ENCODE measurements around the gene MED28.

Gene MED28

GRCh38 chr4:17636696-17637622 is 22.5 kb downstream of the MED28 start:
- H3K27ac ChIP-seq (ENCODE audit: low read depth, low read length): no peak overlapping the region
- peaks cover 4 to 42% (median 26%) of the 10 kb centered on the region in 5 donors for H3K36me3 ChIP-seq (ENCODE audit: control insufficient read depth in 5 of 5, insufficient read depth in 5 of 5, low read length in 5 of 5)
- H3K9ac ChIP-seq (ENCODE audit: low read length in 5 of 5): no peak overlapping the region

GRCh38 chr4:17639136-17639535 is 24.7 kb downstream of the MED28 start:
- H3K9ac ChIP-seq (ENCODE audit: low read length in 5 of 5): no peak overlapping the region
- peaks cover 0 to 20% (median 6%) of the 10 kb centered on the region in 5 donors for H3K36me3 ChIP-seq (ENCODE audit: control insufficient read depth in 5 of 5, insufficient read depth in 5 of 5, low read length in 5 of 5)
- H3K9me3 ChIP-seq (ENCODE audit: control insufficient read depth in 5 of 5, low read length in 5 of 5): peaks cover 0 to 11% (median 0%) of the 10 kb centered on the region in 5 donors
- no peaks in the 10 kb centered on the region for H3K27me3 ChIP-seq (ENCODE audit: control insufficient read depth in 5 of 5, insufficient read depth in 4 of 5, low read length in 5 of 5)
- H3K4me1 ChIP-seq (ENCODE audit: control insufficient read depth in 5 of 5, insufficient read depth in 5 of 5, low read length in 5 of 5): no peaks in the 10 kb centered on the region
- no peak overlapping the region for H3K27ac ChIP-seq (ENCODE audit: low read depth, low read length)
- no peak overlapping the region for H3K4me3 ChIP-seq (ENCODE audit: low read depth in 1 of 5, low read length in 5 of 5)

More at GRCh38 chr4:17636696-17637622, 22.5 kb downstream of the MED28 start:
- Histone ChIP-seq H3K4me1 (ENCODE audit: control insufficient read depth in 5 of 5, insufficient read depth in 5 of 5, low read length in 5 of 5) (no peaks in the 10 kb centered on the region), H3K27me3 (ENCODE audit: control insufficient read depth in 5 of 5, insufficient read depth in 4 of 5, low read length in 5 of 5) (no peaks in the 10 kb centered on the region), H3K4me3 (ENCODE audit: low read depth in 1 of 5, low read length in 5 of 5) (no peak overlapping the region), H3K9me3 (ENCODE audit: control insufficient read depth in 5 of 5, low read length in 5 of 5) (no peaks in the 10 kb centered on the region)

- Histone ChIP-seq H3K9ac (ENCODE audit: low read length in 5 of 5) (no peak overlapping the region), H3K4me3 (ENCODE audit: low read depth in 1 of 5, low read length in 5 of 5) (no peak overlapping the region), H3K36me3 (ENCODE audit: control insufficient read depth in 5 of 5, insufficient read depth in 5 of 5, low read length in 5 of 5) (peaks cover 0 to 5% (median 0%) of the 10 kb centered on the region in 5 donors), H3K27me3 (ENCODE audit: control insufficient read depth in 5 of 5, insufficient read depth in 4 of 5, low read length in 5 of 5) (no peaks in the 10 kb centered on the region), H3K9me3 (ENCODE audit: control insufficient read depth in 5 of 5, low read length in 5 of 5) (peaks cover 0 to 11% (median 0%) of the 10 kb centered on the region in 5 donors), H3K4me1 (ENCODE audit: control insufficient read depth in 5 of 5, insufficient read depth in 5 of 5, low read length in 5 of 5) (no peaks in the 10 kb centered on the region), H3K27ac (ENCODE audit: low read depth, low read length) (no peak overlapping the region)
Observed at GRCh38 chr4:17642398-17642783, 27.9 kb downstream of the MED28 start.

GRCh38 chr4:17646693-17647092 is 32.3 kb downstream of the MED28 start:
- H3K4me1 ChIP-seq (ENCODE audit: control insufficient read depth in 5 of 5, insufficient read depth in 5 of 5, low read length in 5 of 5): peaks cover 0 to 4% (median 0%) of the 10 kb centered on the region in 5 donors
- H3K27me3 ChIP-seq (ENCODE audit: control insufficient read depth in 5 of 5, insufficient read depth in 4 of 5, low read length in 5 of 5): no peaks in the 10 kb centered on the region
- H3K9ac ChIP-seq (ENCODE audit: low read length in 5 of 5): no peak overlapping the region
- no peak overlapping the region for H3K27ac ChIP-seq (ENCODE audit: low read depth, low read length)
- no peak overlapping the region for H3K4me3 ChIP-seq (ENCODE audit: low read depth in 1 of 5, low read length in 5 of 5)
- H3K36me3 ChIP-seq (ENCODE audit: control insufficient read depth in 5 of 5, insufficient read depth in 5 of 5, low read length in 5 of 5): no peaks in the 10 kb centered on the region
- H3K9me3 ChIP-seq (ENCODE audit: control insufficient read depth in 5 of 5, low read length in 5 of 5): peaks cover 0 to 11% (median 0%) of the 10 kb centered on the region in 5 donors

DNA sequence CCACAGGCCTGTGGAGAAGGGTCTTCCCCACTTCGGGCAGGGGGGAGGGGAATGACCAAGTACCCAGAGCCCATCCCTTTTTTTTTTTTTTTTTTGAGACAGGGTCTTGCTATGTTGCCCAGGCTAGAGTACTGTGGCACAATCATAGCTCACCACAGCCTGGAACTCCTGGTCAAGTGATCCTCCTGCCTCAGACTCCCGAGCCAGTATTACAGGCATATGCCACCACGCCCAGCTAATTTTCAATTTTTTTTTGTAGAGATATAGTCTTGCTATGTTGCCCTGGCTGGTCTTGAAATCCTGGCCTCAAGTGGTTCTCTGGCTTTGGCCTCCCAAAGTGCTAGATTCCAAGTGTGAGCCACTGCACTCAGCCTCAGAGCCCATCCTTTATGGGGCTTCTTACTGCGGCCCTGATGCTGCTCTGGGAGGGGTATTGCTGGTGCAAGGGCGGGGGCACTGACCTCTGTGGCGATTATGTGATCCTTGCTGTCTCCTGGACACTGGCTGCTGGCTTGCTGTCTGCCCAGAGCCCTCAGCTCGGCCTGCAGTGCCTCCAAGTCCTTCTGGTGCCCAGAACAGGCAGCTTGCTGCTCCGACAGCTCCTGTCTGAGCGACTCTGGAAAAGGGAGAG is 32.9 kb downstream of the MED28 start:
- H3K4me1 ChIP-seq (ENCODE audit: control insufficient read depth in 5 of 5, insufficient read depth in 5 of 5, low read length in 5 of 5): peaks cover 0 to 4% (median 0%) of the 10 kb centered on the region in 5 donors
- no peaks in the 10 kb centered on the region for H3K27me3 ChIP-seq (ENCODE audit: control insufficient read depth in 5 of 5, insufficient read depth in 4 of 5, low read length in 5 of 5)

GRCh38 chr4:17647927-17648326 is 33.5 kb downstream of the MED28 start:
- Histone ChIP-seq H3K4me1 (ENCODE audit: control insufficient read depth in 5 of 5, insufficient read depth in 5 of 5, low read length in 5 of 5) (peaks cover 0 to 4% (median 0%) of the 10 kb centered on the region in 5 donors), H3K27me3 (ENCODE audit: control insufficient read depth in 5 of 5, insufficient read depth in 4 of 5, low read length in 5 of 5) (no peaks in the 10 kb centered on the region), H3K4me3 (ENCODE audit: low read depth in 1 of 5, low read length in 5 of 5) (no peak overlapping the region), H3K9me3 (ENCODE audit: control insufficient read depth in 5 of 5, low read length in 5 of 5) (peaks cover 0 to 3% (median 1%) of the 10 kb centered on the region in 5 donors), H3K27ac (ENCODE audit: low read depth, low read length) (no peak overlapping the region), H3K36me3 (ENCODE audit: control insufficient read depth in 5 of 5, insufficient read depth in 5 of 5, low read length in 5 of 5) (no peaks in the 10 kb centered on the region), H3K9ac (ENCODE audit: low read length in 5 of 5) (no peak overlapping the region)

More for the DNA sequence above, 32.9 kb downstream of the MED28 start:
- H3K36me3 ChIP-seq (ENCODE audit: control insufficient read depth in 5 of 5, insufficient read depth in 5 of 5, low read length in 5 of 5): no peaks in the 10 kb centered on the region
- H3K9me3 ChIP-seq (ENCODE audit: control insufficient read depth in 5 of 5, low read length in 5 of 5): peaks cover 0 to 8% (median 0%) of the 10 kb centered on the region in 5 donors
- no peak overlapping the region for H3K27ac ChIP-seq (ENCODE audit: low read depth, low read length)
- H3K4me3 ChIP-seq (ENCODE audit: low read depth in 1 of 5, low read length in 5 of 5): no peak overlapping the region
- no peak overlapping the region for H3K9ac ChIP-seq (ENCODE audit: low read length in 5 of 5)

DNA sequence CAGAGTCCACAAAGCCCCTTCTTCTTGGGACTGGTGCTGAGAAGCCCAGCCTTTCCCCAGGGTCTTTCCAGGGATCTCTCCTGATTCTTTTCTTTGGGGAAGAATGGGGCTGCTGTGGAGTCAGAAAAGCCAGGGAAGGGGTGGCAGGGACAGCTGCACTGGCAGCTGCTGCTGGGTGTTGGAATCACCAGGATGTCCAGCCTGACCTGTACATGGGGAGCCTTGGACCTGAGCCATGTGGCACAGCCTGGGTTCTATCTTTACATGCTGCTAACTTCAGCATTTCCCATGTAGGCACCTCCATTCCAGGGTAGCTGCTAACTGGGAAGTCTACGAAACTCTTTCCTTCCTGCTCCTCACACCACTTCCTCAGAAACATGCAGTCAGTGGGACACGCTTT is 36.0 kb downstream of the MED28 start:
- Histone ChIP-seq H3K4me3 (ENCODE audit: low read depth in 1 of 5, low read length in 5 of 5) (no peak overlapping the region), H3K9ac (ENCODE audit: low read length in 5 of 5) (no peak overlapping the region), H3K36me3 (ENCODE audit: control insufficient read depth in 5 of 5, insufficient read depth in 5 of 5, low read length in 5 of 5) (no peaks in the 10 kb centered on the region)

DNA sequence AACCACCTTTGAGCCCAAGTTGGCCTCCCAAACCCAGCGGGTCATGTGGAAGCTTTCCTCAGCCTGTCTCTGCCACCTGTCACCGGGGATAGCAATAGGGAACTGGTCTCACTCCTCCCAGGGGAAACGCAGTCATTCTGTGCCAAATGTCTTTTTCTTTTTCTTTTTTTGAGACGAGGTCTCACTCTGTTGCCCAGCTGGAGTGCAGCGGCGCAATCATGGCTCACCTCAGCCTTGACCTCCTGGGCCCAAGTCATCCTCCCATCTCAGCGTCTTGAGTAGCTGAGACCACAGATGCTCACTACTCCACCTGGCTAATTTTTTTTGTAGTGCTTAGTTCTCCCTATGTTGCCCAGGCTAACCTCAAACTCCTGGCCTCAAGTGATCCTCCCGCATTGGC is 40.3 kb downstream of the MED28 start:
- H3K9me3 ChIP-seq (ENCODE audit: control insufficient read depth in 5 of 5, low read length in 5 of 5): peaks cover 0 to 4% (median 2%) of the 10 kb centered on the region in 5 donors
- no peak overlapping the region for H3K27ac ChIP-seq (ENCODE audit: low read depth, low read length)
- H3K9ac ChIP-seq (ENCODE audit: low read length in 5 of 5): no peak overlapping the region
- peaks cover 0 to 4% (median 0%) of the 10 kb centered on the region in 5 donors for H3K4me1 ChIP-seq (ENCODE audit: control insufficient read depth in 5 of 5, insufficient read depth in 5 of 5, low read length in 5 of 5)
- no peaks in the 10 kb centered on the region for H3K36me3 ChIP-seq (ENCODE audit: control insufficient read depth in 5 of 5, insufficient read depth in 5 of 5, low read length in 5 of 5)
- H3K27me3 ChIP-seq (ENCODE audit: control insufficient read depth in 5 of 5, insufficient read depth in 4 of 5, low read length in 5 of 5): peaks cover 0 to 3% (median 0%) of the 10 kb centered on the region in 5 donors
- H3K4me3 ChIP-seq (ENCODE audit: low read depth in 1 of 5, low read length in 5 of 5): no peak overlapping the region

More for the DNA sequence above, 36.0 kb downstream of the MED28 start:
- no peaks in the 10 kb centered on the region for H3K27me3 ChIP-seq (ENCODE audit: control insufficient read depth in 5 of 5, insufficient read depth in 4 of 5, low read length in 5 of 5)
- peaks cover 0 to 4% (median 2%) of the 10 kb centered on the region in 5 donors for H3K9me3 ChIP-seq (ENCODE audit: control insufficient read depth in 5 of 5, low read length in 5 of 5)
- H3K27ac ChIP-seq (ENCODE audit: low read depth, low read length): no peak overlapping the region
- peaks cover 0 to 4% (median 0%) of the 10 kb centered on the region in 5 donors for H3K4me1 ChIP-seq (ENCODE audit: control insufficient read depth in 5 of 5, insufficient read depth in 5 of 5, low read length in 5 of 5)

- no peaks in the 10 kb centered on the region for H3K36me3 ChIP-seq (ENCODE audit: control insufficient read depth in 5 of 5, insufficient read depth in 5 of 5, low read length in 5 of 5)
- H3K4me3 ChIP-seq (ENCODE audit: low read depth in 1 of 5, low read length in 5 of 5): no peak overlapping the region
- H3K27me3 ChIP-seq (ENCODE audit: control insufficient read depth in 5 of 5, insufficient read depth in 4 of 5, low read length in 5 of 5): peaks cover 0 to 3% (median 0%) of the 10 kb centered on the region in 5 donors
- H3K9me3 ChIP-seq (ENCODE audit: control insufficient read depth in 5 of 5, low read length in 5 of 5): peaks cover 0 to 4% (median 2%) of the 10 kb centered on the region in 5 donors
- H3K9ac ChIP-seq (ENCODE audit: low read length in 5 of 5): no peak overlapping the region
- no peak overlapping the region for H3K27ac ChIP-seq (ENCODE audit: low read depth, low read length)
- H3K4me1 ChIP-seq (ENCODE audit: control insufficient read depth in 5 of 5, insufficient read depth in 5 of 5, low read length in 5 of 5): no peaks in the 10 kb centered on the region
Observed at GRCh38 chr4:17657090-17657489, 42.6 kb downstream of the MED28 start.

- no peaks in the 10 kb centered on the region for H3K36me3 ChIP-seq (ENCODE audit: control insufficient read depth in 5 of 5, insufficient read depth in 5 of 5, low read length in 5 of 5)
- no peak overlapping the region for H3K9ac ChIP-seq (ENCODE audit: low read length in 5 of 5)
- no peak overlapping the region for H3K4me3 ChIP-seq (ENCODE audit: low read depth in 1 of 5, low read length in 5 of 5)
- H3K9me3 ChIP-seq (ENCODE audit: control insufficient read depth in 5 of 5, low read length in 5 of 5): peaks cover 0 to 3% (median 2%) of the 10 kb centered on the region in 5 donors
- no peak overlapping the region for H3K27ac ChIP-seq (ENCODE audit: low read depth, low read length)
- no peaks in the 10 kb centered on the region for H3K4me1 ChIP-seq (ENCODE audit: control insufficient read depth in 5 of 5, insufficient read depth in 5 of 5, low read length in 5 of 5)
- H3K27me3 ChIP-seq (ENCODE audit: control insufficient read depth in 5 of 5, insufficient read depth in 4 of 5, low read length in 5 of 5): peaks cover 0 to 3% (median 0%) of the 10 kb centered on the region in 5 donors
Observed at GRCh38 chr4:17657849-17658248, 43.4 kb downstream of the MED28 start.
